PFSK-1 (cell line): ENCODE results near the gene GFPT1.

Experiments
- POLR2AphosphoS5 ChIP-seq: IDR thresholded peaks from 2 replicates; pipeline ENCODE4 v1.6.1; 2012; ENCODE audit warnings: low read depth, mild to moderate bottlenecking, control low read depth, low read length, moderate library complexity
- TF ChIP-seq, protein P1 (sequence below), 2 experiments: IDR thresholded peaks; 2 replicates each; pipeline versions ENCODE4 v1.6.1 to v1.8.0; 2011 to 2012; ENCODE audit warnings: low read depth in 2 of 2, low read length in 2 of 2, control low read depth in 1 of 2, inconsistent platforms in 1 of 2, mild to moderate bottlenecking in 1 of 2, moderate library complexity in 1 of 2; ENCODE audit not compliant: insufficient read depth in 1 of 2

DNA sequence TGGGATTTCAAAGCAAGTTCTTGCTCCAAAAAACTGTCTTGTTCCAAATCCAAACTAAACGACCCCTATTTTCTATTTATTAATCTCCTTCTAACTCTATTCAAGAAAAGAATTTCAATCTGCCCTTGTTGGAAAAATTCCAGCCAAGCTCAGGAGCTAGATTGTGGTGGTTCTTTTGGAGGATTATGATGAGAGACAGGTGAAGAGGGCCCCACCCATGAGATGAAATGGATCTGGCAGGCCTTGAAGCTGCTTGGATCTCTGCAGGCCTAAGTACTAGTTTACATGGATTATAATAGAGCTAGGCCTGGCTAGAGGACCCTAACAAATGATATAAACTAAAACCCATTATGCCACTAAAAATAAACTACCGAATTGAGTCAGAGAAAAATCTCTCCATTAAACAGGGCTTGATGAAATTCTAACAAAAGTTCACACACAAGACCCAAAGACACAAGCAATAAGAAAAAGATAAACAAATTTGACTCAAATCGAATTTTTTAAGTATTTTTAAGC, 101.6 kb downstream of the GFPT1 start:
- TF ChIP-seq POLR2AphosphoS5 = no peak
- TF ChIP-seq, protein P1, sequence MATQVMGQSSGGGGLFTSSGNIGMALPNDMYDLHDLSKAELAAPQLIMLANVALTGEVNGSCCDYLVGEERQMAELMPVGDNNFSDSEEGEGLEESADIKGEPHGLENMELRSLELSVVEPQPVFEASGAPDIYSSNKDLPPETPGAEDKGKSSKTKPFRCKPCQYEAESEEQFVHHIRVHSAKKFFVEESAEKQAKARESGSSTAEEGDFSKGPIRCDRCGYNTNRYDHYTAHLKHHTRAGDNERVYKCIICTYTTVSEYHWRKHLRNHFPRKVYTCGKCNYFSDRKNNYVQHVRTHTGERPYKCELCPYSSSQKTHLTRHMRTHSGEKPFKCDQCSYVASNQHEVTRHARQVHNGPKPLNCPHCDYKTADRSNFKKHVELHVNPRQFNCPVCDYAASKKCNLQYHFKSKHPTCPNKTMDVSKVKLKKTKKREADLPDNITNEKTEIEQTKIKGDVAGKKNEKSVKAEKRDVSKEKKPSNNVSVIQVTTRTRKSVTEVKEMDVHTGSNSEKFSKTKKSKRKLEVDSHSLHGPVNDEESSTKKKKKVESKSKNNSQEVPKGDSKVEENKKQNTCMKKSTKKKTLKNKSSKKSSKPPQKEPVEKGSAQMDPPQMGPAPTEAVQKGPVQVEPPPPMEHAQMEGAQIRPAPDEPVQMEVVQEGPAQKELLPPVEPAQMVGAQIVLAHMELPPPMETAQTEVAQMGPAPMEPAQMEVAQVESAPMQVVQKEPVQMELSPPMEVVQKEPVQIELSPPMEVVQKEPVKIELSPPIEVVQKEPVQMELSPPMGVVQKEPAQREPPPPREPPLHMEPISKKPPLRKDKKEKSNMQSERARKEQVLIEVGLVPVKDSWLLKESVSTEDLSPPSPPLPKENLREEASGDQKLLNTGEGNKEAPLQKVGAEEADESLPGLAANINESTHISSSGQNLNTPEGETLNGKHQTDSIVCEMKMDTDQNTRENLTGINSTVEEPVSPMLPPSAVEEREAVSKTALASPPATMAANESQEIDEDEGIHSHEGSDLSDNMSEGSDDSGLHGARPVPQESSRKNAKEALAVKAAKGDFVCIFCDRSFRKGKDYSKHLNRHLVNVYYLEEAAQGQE (IDR thresholded peaks at IDR 0.05; ENCODE audit: insufficient read depth in 1 of 2, low read depth in 2 of 2, low read length in 2 of 2) = no peak
